CD14-positive monocyte (primary cell): Measurements from ENCODE around the gene BOD1L2. TPM values are rescaled to one million over a fixed set of nuclear protein-coding genes. Genes with fewer than 3 reads are reported as not detected.

Source experiments
- DNase-seq, 3 donors: peaks; one replicate each; pipeline ENCODE4 v3.0.0-alpha.2; 2011 to 2022
- H2AFZ ChIP-seq: 2 replicates; pipeline ENCODE4 v1.6.0; 2012; ENCODE audit warnings: mild to moderate bottlenecking, low read depth, low read length, inconsistent platforms; ENCODE audit not compliant: insufficient read depth, poor library complexity, severe bottlenecking
- H3K27ac ChIP-seq, 2 donors: 1 replicate in 1 of 2; 2 replicates in 1 of 2; pipeline ENCODE4 v1.5.1; 2012 to 2013; ENCODE audit warnings: low read length in 2 of 2, control low read depth in 1 of 2, inconsistent platforms in 1 of 2, low read depth in 1 of 2, mild to moderate bottlenecking in 1 of 2
- H3K27me3 ChIP-seq, 2 donors: one replicate each; pipeline versions ENCODE4 v1.6.0 to v1.6.1; 2011 to 2013; ENCODE audit warnings: low read length in 2 of 2; ENCODE audit not compliant: control insufficient read depth in 2 of 2, insufficient read depth in 2 of 2
- H3K36me3 ChIP-seq, 2 donors: replicated peaks in 1 of 2; 1 replicate in 1 of 2; 2 replicates in 1 of 2; pipeline versions ENCODE4 v1.5.1 to v1.6.1; 2012 to 2013; ENCODE audit warnings: low read length in 2 of 2, control low read depth in 1 of 2, inconsistent platforms in 1 of 2, mild to moderate bottlenecking in 1 of 2; ENCODE audit not compliant: insufficient read depth in 2 of 2, control insufficient read depth in 1 of 2
- H3K4me1 ChIP-seq, 2 donors: 1 replicate in 1 of 2; 2 replicates in 1 of 2; pipeline versions ENCODE4 v1.5.1 to v1.6.1; 2012 to 2013; ENCODE audit warnings: low read length in 2 of 2, control low read depth in 1 of 2, inconsistent platforms in 1 of 2, mild to moderate bottlenecking in 1 of 2, moderate library complexity in 1 of 2; ENCODE audit not compliant: insufficient read depth in 2 of 2, control insufficient read depth in 1 of 2
- H3K4me2 ChIP-seq: replicated peaks from 2 replicates; pipeline ENCODE3; 2012; ENCODE audit warnings: low read length, moderate library complexity, mild to moderate bottlenecking; ENCODE audit not compliant: poor library complexity, severe bottlenecking; ENCODE audit errors: extremely low read depth
- H3K4me3 ChIP-seq, 3 experiments: fragments of 200-600 bp in 1 of 3; sonication (generic) in 1 of 3; replicated peaks in 1 of 3; 1 replicate in 2 of 3; 2 replicates in 1 of 3; pipeline ENCODE4 v1.5.1; 2011 to 2013; ENCODE audit warnings: low read length in 3 of 3, mild to moderate bottlenecking in 3 of 3, control low read depth in 2 of 3, low read depth in 2 of 3, inconsistent platforms in 1 of 3, moderate library complexity in 1 of 3
- H3K79me2 ChIP-seq: 2 replicates; pipeline ENCODE4 v1.6.0; 2012; ENCODE audit warnings: mild to moderate bottlenecking, control low read depth, inconsistent platforms, low read length, moderate library complexity; ENCODE audit not compliant: insufficient read depth
- H3K9ac ChIP-seq: 2 replicates; pipeline ENCODE4 v1.6.0; 2017; ENCODE audit warnings: low read length, mild to moderate bottlenecking; ENCODE audit not compliant: insufficient read depth, poor library complexity, severe bottlenecking
- H3K9me3 ChIP-seq, 2 donors: replicated peaks in 1 of 2; 1 replicate in 1 of 2; 2 replicates in 1 of 2; pipeline versions ENCODE4 v1.5.1 to v1.6.1; 2012 to 2013; ENCODE audit warnings: low read length in 2 of 2, control low read depth in 1 of 2; ENCODE audit not compliant: control insufficient read depth in 1 of 2, insufficient read depth in 1 of 2
- H4K20me1 ChIP-seq: 2 replicates; pipeline ENCODE4 v1.6.0; 2012; ENCODE audit warnings: mild to moderate bottlenecking, low read length, control low read depth, moderate library complexity; ENCODE audit not compliant: insufficient read depth
- H3K27ac Mint-ChIP-seq, 7 donors: one replicate each; pipeline ENCODE4 v1.8.0; 2020; ENCODE audit warnings: mild to moderate bottlenecking in 7 of 7, mixed read lengths in 7 of 7, moderate library complexity in 6 of 7, inconsistent platforms in 2 of 7
- H3K27me3 Mint-ChIP-seq, 3 donors: one replicate each; pipeline ENCODE4 v1.8.0; 2021 to 2022; ENCODE audit warnings: low read depth in 3 of 3, mild to moderate bottlenecking in 3 of 3, mixed read lengths in 3 of 3, moderate library complexity in 3 of 3, inconsistent platforms in 1 of 3
- H3K36me3 Mint-ChIP-seq, 2 donors: one replicate each; pipeline ENCODE4 v1.8.0; 2020; ENCODE audit warnings: mixed read lengths in 2 of 2, inconsistent platforms in 1 of 2, mild to moderate bottlenecking in 1 of 2
- H3K4me1 Mint-ChIP-seq: one replicate; pipeline ENCODE4 v1.8.0; 2020; ENCODE audit warnings: mild to moderate bottlenecking, mixed read lengths
- H3K4me3 Mint-ChIP-seq, 2 donors: one replicate each; pipeline ENCODE4 v1.8.0; 2020; ENCODE audit warnings: mild to moderate bottlenecking in 2 of 2, mixed read lengths in 2 of 2, moderate library complexity in 1 of 2
- H3K9me3 Mint-ChIP-seq, 7 donors: one replicate each; pipeline ENCODE4 v1.8.0; 2020 to 2022; ENCODE audit warnings: mixed read lengths in 7 of 7, mild to moderate bottlenecking in 6 of 7, moderate library complexity in 6 of 7, inconsistent platforms in 2 of 7
- WGBS: methylation state at CpG from one replicate; pipeline ENCODE4 v1.1.5; 2013; ENCODE audit warnings: missing lambda C conversion rate; ENCODE audit not compliant: insufficient coverage; 5-methylcytosine and 5-hydroxymethylcytosine counted together
- intact Hi-C, 2 donors: fragments of 100-400 bp; cut with micrococcal nuclease; formaldehyde crosslinking; loops; one replicate each; pipeline versions ENCODE4 v1.15.0 to v1.15.1; 2023
- polyA plus RNA-seq, 3 donors: library from polyadenylated mRNA; depleted of rRNA in 1 of 3; unstranded in 2 of 3; stranded (reverse) in 1 of 3; fragments of 300-500 nt in 2 of 3; fragments of >200 nt in 1 of 3; fragmentation: Illumina TruSeq in 2 of 3; gene quantifications; 1 replicate in 2 of 3; 2 replicates in 1 of 3; pipeline ENCODE4 v1.2.3, GENCODE V29; 2012 to 2021
- TF ChIP-seq, protein P1 (sequence below): fragments of 200-600 bp; IDR thresholded peaks from one replicate; pipeline ENCODE4 v1.8.0; 2022; ENCODE audit warnings: antibody characterized with exemption, mild to moderate bottlenecking

Gene BOD1L2
- polyA plus RNA-seq, 3 donors: not detected

DNA sequence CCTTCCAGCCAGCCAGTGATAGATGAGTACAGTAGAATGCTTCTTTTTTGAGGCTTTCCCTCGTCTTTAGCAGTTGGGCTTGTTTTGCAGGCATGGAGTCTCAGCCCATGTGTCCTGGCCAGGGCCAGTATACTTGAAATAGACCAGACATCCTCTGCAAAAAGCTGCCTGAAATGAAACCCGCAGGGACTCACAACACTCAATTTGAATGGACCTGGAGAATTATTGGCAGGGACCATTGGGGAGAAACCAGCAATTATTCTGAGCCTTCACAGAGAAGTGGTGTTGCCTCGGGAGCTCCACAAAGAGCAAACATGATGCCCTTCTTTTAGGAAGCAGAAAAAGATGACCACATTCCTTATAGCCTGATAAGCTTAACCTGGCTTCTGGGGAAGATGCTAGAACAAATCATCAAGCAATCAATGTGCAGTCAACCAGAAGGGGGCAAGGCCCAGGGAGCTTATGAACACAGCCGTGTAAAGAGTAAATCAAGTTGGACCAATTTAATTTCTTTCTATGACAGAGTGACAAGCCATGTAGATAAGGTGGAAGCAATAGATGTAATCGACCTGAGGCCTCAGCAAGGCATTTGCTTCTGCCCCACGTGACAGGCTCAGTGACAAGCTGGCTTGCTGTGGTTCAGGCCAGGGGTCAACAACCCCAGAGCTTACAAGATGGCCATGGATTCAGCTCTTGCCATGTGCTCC, 42.1 kb downstream of the BOD1L2 start:
- H3K79me2 ChIP-seq: no peaks in the 10 kb centered on the region
- H3K36me3 ChIP-seq: no peaks in the 10 kb centered on the region
- TF ChIP-seq, protein P1, sequence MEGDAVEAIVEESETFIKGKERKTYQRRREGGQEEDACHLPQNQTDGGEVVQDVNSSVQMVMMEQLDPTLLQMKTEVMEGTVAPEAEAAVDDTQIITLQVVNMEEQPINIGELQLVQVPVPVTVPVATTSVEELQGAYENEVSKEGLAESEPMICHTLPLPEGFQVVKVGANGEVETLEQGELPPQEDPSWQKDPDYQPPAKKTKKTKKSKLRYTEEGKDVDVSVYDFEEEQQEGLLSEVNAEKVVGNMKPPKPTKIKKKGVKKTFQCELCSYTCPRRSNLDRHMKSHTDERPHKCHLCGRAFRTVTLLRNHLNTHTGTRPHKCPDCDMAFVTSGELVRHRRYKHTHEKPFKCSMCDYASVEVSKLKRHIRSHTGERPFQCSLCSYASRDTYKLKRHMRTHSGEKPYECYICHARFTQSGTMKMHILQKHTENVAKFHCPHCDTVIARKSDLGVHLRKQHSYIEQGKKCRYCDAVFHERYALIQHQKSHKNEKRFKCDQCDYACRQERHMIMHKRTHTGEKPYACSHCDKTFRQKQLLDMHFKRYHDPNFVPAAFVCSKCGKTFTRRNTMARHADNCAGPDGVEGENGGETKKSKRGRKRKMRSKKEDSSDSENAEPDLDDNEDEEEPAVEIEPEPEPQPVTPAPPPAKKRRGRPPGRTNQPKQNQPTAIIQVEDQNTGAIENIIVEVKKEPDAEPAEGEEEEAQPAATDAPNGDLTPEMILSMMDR: no peak
- Mint-ChIP-seq H3K4me3 (no peak overlapping the region), H3K27me3 (peaks cover 3 to 10% (median 6%) of the 10 kb centered on the region in 3 donors), H3K36me3 (no peaks in the 10 kb centered on the region), H3K4me1 (no peaks in the 10 kb centered on the region), H3K27ac (peak overlapping the region in 1 of 7 donors; percentile 38), H3K9me3 (peaks cover 21 to 37% (median 30%) of the 10 kb centered on the region in 7 donors)
- no peak overlapping the region for H3K4me2 ChIP-seq
- intact Hi-C loops: no loop called here
- H3K27me3 ChIP-seq: peaks cover 0 to 4% of the 10 kb centered on the region in 2 donors
- H2AFZ ChIP-seq: no peak overlapping the region
- H3K4me1 ChIP-seq: no peaks in the 10 kb centered on the region
- H3K27ac ChIP-seq: no peak overlapping the region
- DNase-seq: no peak
- WGBS: 71% methylated on average over 4 of the region's 6 CpGs
- no peaks in the 10 kb centered on the region for H4K20me1 ChIP-seq
- no peak overlapping the region for H3K4me3 ChIP-seq
- H3K9ac ChIP-seq: no peak overlapping the region
- H3K9me3 ChIP-seq: peaks cover 21 to 31% of the 10 kb centered on the region in 2 donors

DNA sequence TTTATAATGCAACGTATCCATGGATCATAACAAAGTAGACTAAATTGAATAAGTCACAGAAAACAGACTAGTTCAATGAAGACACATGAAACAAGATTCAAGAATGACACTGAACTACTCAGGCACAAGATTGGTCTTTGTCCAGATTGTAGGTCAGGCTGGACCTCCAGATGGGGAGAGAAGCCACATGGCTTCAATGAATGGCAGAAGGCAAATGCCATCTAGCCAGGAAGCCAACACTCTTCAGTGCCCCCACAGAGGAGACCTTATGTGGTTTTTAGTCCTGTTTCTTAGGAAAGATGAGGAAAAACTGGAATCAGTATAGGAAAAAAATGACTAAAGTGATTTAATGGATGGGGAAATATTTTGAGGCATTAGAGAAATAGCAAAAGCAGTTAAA, 43.1 kb downstream of the BOD1L2 start:
- no peak for DNase-seq
- WGBS: no CpG with 5 or more reads among the region's 1 CpG
- H3K79me2 ChIP-seq: no peaks in the 10 kb centered on the region
- Mint-ChIP-seq H3K4me3 (no peak overlapping the region), H3K27ac (no peak overlapping the region), H3K36me3 (no peaks in the 10 kb centered on the region), H3K9me3 (peaks cover 18 to 30% (median 24%) of the 10 kb centered on the region in 7 donors), H3K4me1 (no peaks in the 10 kb centered on the region), H3K27me3 (peaks cover 2 to 11% (median 6%) of the 10 kb centered on the region in 3 donors)
- H3K36me3 ChIP-seq: no peaks in the 10 kb centered on the region
- H3K4me2 ChIP-seq: no peak overlapping the region
- peaks cover 0 to 4% of the 10 kb centered on the region in 2 donors for H3K27me3 ChIP-seq
- TF ChIP-seq, protein P1: no peak
- no peak overlapping the region for H3K9ac ChIP-seq
- H2AFZ ChIP-seq: no peak overlapping the region
- intact Hi-C loops: no loop called here
- H3K9me3 ChIP-seq: peaks cover 17 to 25% of the 10 kb centered on the region in 2 donors
- H3K4me1 ChIP-seq: no peaks in the 10 kb centered on the region
- H3K4me3 ChIP-seq: no peak overlapping the region
- H4K20me1 ChIP-seq: no peaks in the 10 kb centered on the region
- H3K27ac ChIP-seq: no peak overlapping the region
